ENCODE results near the gene CLCN5.

The CLCN5 gene

DNA sequence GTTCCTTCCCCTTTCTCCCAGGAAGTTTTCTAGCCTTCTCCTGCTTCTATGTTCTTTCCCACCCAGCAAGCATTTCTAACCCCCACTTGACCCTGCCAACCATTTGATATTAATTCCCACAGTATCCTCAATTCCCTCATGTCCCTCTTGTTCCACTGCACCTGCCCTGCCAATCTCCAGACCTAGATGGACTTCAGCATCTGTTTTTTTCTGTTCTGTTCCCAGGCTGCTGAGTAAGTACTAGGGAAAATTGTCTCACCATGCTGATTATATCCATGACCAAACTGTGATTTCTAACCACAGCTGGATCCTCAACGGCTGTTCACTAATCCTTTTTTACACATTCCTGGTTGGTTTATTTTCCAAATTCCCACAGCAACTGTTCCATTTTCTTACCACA lies 37.7 kb downstream of the CLCN5 start:
- TF ChIP-seq TEAD4 (IDR thresholded peaks at IDR 0.05), result no peak
- TF ChIP-seq, protein P1, sequence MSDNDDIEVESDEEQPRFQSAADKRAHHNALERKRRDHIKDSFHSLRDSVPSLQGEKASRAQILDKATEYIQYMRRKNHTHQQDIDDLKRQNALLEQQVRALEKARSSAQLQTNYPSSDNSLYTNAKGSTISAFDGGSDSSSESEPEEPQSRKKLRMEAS (IDR thresholded peaks at IDR 0.05), result no peak
- no peak for TF ChIP-seq YY1 (IDR thresholded peaks at IDR 0.05; ENCODE audit: low read depth)
- TF ChIP-seq CEBPB (IDR thresholded peaks at IDR 0.05), result no peak
- no peak for TF ChIP-seq NFIC (IDR thresholded peaks at IDR 0.05)
- no peak for TF ChIP-seq TAF1 (IDR thresholded peaks at IDR 0.05; ENCODE audit: low read depth)
- TF ChIP-seq, protein P2, sequence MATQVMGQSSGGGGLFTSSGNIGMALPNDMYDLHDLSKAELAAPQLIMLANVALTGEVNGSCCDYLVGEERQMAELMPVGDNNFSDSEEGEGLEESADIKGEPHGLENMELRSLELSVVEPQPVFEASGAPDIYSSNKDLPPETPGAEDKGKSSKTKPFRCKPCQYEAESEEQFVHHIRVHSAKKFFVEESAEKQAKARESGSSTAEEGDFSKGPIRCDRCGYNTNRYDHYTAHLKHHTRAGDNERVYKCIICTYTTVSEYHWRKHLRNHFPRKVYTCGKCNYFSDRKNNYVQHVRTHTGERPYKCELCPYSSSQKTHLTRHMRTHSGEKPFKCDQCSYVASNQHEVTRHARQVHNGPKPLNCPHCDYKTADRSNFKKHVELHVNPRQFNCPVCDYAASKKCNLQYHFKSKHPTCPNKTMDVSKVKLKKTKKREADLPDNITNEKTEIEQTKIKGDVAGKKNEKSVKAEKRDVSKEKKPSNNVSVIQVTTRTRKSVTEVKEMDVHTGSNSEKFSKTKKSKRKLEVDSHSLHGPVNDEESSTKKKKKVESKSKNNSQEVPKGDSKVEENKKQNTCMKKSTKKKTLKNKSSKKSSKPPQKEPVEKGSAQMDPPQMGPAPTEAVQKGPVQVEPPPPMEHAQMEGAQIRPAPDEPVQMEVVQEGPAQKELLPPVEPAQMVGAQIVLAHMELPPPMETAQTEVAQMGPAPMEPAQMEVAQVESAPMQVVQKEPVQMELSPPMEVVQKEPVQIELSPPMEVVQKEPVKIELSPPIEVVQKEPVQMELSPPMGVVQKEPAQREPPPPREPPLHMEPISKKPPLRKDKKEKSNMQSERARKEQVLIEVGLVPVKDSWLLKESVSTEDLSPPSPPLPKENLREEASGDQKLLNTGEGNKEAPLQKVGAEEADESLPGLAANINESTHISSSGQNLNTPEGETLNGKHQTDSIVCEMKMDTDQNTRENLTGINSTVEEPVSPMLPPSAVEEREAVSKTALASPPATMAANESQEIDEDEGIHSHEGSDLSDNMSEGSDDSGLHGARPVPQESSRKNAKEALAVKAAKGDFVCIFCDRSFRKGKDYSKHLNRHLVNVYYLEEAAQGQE (IDR thresholded peaks at IDR 0.05; ENCODE audit: low read depth), result no peak
- no peak for TF ChIP-seq EGR1 (IDR thresholded peaks at IDR 0.05)
- no peak for TF ChIP-seq RAD21 (IDR thresholded peaks at IDR 0.05; ENCODE audit: low read depth)
- TF ChIP-seq, protein P3, sequence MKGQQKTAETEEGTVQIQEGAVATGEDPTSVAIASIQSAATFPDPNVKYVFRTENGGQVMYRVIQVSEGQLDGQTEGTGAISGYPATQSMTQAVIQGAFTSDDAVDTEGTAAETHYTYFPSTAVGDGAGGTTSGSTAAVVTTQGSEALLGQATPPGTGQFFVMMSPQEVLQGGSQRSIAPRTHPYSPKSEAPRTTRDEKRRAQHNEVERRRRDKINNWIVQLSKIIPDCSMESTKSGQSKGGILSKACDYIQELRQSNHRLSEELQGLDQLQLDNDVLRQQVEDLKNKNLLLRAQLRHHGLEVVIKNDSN (IDR thresholded peaks at IDR 0.05), result no peak
- no peak for TF ChIP-seq EP300 (IDR thresholded peaks at IDR 0.05; ENCODE audit: borderline replicate concordance)

DNA sequence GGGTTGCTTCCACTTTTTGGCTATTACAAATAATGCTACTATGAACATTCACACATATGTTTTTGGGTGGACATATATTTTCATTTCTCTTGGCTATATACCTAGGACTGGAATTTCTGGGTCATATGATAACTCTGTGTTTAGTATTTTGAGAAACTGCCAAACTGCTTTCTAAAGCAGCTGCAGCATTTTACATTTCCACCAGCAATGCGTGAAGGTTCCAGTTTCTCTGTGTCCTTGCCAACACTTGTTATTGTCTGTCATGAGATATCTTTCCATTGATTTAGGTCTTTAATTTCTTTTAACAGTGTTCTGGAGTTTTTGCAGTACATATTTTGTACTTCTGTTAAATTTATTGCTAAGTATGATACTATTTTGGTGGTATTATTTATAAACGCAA lies 48.3 kb downstream of the CLCN5 start:
- TF ChIP-seq FOXM1 (IDR thresholded peaks at IDR 0.05; ENCODE audit: borderline replicate concordance, low read depth) (no peak), ZBTB7A (IDR thresholded peaks at IDR 0.05; ENCODE audit: low read depth) (no peak), NFIC (IDR thresholded peaks at IDR 0.05) (no peak), EP300 (IDR thresholded peaks at IDR 0.05; ENCODE audit: borderline replicate concordance) (no peak)
- TF ChIP-seq, protein P1 (IDR thresholded peaks at IDR 0.05), result no peak

DNA sequence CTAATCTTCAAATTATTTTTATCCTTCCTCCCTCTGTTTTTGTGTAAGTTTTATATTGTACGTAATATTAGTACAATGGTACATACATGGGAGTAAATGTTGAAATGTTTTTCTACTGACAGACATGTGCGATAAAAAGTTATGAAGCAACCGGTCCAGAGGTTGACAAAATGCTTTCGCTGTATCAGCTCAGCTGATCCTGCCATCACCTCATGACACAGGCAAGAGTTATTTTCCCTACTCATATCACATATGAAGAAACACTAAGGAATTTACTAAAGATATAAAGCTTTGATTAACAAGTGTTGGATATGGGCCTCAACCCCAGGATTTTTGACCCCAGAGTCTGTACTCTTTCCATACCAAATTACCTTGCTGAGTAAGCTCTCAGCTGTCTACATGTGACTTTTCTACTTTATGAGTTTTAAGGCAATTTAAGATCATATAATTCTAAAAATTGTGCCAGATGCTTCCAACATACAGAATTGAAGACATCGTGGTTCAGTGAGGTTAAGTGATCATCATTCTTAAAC lies 50.0 kb downstream of the CLCN5 start:
- no peak for TF ChIP-seq FOXM1 (IDR thresholded peaks at IDR 0.05; ENCODE audit: borderline replicate concordance, low read depth)
- TF ChIP-seq, protein P3 (IDR thresholded peaks at IDR 0.05), result no peak
- no peak for TF ChIP-seq TAF1 (IDR thresholded peaks at IDR 0.05; ENCODE audit: low read depth)
- TF ChIP-seq, protein P2 (IDR thresholded peaks at IDR 0.05; ENCODE audit: low read depth), result no peak
- TF ChIP-seq, protein P1 (IDR thresholded peaks at IDR 0.05), result no peak
- no peak for TF ChIP-seq CEBPB (IDR thresholded peaks at IDR 0.05)
- no peak for TF ChIP-seq YY1 (IDR thresholded peaks at IDR 0.05; ENCODE audit: low read depth)
- TF ChIP-seq RAD21 (IDR thresholded peaks at IDR 0.05; ENCODE audit: low read depth), result no peak
- TF ChIP-seq NFIC (IDR thresholded peaks at IDR 0.05), result no peak
- TF ChIP-seq ZBTB7A (IDR thresholded peaks at IDR 0.05; ENCODE audit: low read depth), result no peak
- no peak for TF ChIP-seq TCF12 (IDR thresholded peaks at IDR 0.05; ENCODE audit: low read depth)
- TF ChIP-seq TEAD4 (IDR thresholded peaks at IDR 0.05), result no peak

DNA sequence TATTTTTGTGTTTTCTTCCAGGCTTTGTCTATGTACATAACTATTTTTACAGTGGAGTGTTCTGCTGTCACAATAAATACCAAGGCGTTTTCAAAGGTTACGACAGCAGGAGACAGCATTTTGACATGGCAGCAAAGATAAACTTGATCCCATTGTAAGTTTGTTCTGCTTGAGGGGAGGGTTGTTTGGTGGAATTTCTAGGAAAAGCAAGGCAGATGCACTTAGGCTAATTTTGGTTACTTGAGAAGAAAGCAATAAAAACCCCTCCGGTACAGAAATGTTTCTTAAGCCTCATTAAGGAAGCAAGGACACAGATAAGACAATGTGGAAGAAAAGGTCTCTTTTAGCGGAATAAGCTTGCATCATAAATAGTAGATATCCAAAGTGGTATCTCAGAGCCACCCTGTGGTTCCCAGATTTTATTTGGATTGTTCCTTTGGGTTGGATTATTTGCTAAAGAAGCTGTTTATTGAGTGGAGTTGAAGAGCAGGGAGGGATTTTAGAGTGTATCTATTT lies 54.3 kb downstream of the CLCN5 start:
- TF ChIP-seq TEAD4 (IDR thresholded peaks at IDR 0.05), result no peak
- no peak for TF ChIP-seq CREB1 (IDR thresholded peaks at IDR 0.05; ENCODE audit: low read depth)
- no peak for TF ChIP-seq TCF12 (IDR thresholded peaks at IDR 0.05; ENCODE audit: low read depth)
- TF ChIP-seq ZBTB7A (IDR thresholded peaks at IDR 0.05; ENCODE audit: low read depth), result no peak
- no peak for TF ChIP-seq EGR1 (IDR thresholded peaks at IDR 0.05)
- TF ChIP-seq RAD21 (IDR thresholded peaks at IDR 0.05; ENCODE audit: low read depth), result no peak
- no peak for TF ChIP-seq FOXM1 (IDR thresholded peaks at IDR 0.05; ENCODE audit: borderline replicate concordance, low read depth)
- TF ChIP-seq, protein P2 (IDR thresholded peaks at IDR 0.05; ENCODE audit: low read depth), result no peak
- TF ChIP-seq, protein P3 (IDR thresholded peaks at IDR 0.05), result no peak
- no peak for TF ChIP-seq TAF1 (IDR thresholded peaks at IDR 0.05; ENCODE audit: low read depth)
- TF ChIP-seq NFIC (IDR thresholded peaks at IDR 0.05), result no peak
- TF ChIP-seq EP300 (IDR thresholded peaks at IDR 0.05; ENCODE audit: borderline replicate concordance), result no peak
- TF ChIP-seq, protein P1 (IDR thresholded peaks at IDR 0.05), result no peak
- TF ChIP-seq CEBPB (IDR thresholded peaks at IDR 0.05), result no peak
- no peak for TF ChIP-seq YY1 (IDR thresholded peaks at IDR 0.05; ENCODE audit: low read depth)
